Measurements from ENCODE around the gene TMUB2. TPM values are rescaled to one million over a fixed set of nuclear protein-coding genes. Genes with fewer than 3 reads are reported as not detected.
A peak's percentile ranks its signal among the peaks of the same experiment; 100 is the strongest.

Gene TMUB2
- total and polyA plus RNA-seq, 9 of the 15 experiments (the other 6 are each of a cell fraction or from before 2014, with no cell fraction given): 4.1 to 29.8 (median 16.3) TPM

- Histone ChIP-seq H3K9ac (ENCODE audit: insufficient read depth in 1 of 2, low read depth in 2 of 2, low read length in 2 of 2) (peak overlapping the region in 1 of 2 experiments; percentile 97; a peak in 2 of 4 replicates), H3K36me3 (ENCODE audit: control insufficient read depth, insufficient read depth, low read length) (peaks cover 12% of the 10 kb centered on the region), H3K4me1 (replicated peaks in 1 of 2; ENCODE audit: control insufficient read depth in 2 of 2, insufficient read depth in 2 of 2, low read length in 2 of 2) (peaks cover 12 to 35% of the 10 kb centered on the region in 2 experiments), H3K4me2 (ENCODE audit: insufficient read depth, low read length) (peak overlapping the region; percentile 78; the same call in 1 of the 2 replicates), H4K20me1 (replicated peaks; ENCODE audit: control insufficient read depth, insufficient read depth, low read length) (no peaks in the 10 kb centered on the region), H3K9me1 (ENCODE audit: control insufficient read depth, insufficient read depth, low read length) (no peaks in the 10 kb centered on the region), H3K9me3 (replicated peaks; ENCODE audit: control insufficient read depth, insufficient read depth, low read depth, low read length) (no peaks in the 10 kb centered on the region), H2AFZ (ENCODE audit: low read depth, low read length) (no peak overlapping the region), H3K27ac (ENCODE audit: extremely low read depth, low read depth, low read length) (no peak overlapping the region), H3K79me2 (ENCODE audit: control insufficient read depth, insufficient read depth, low read length) (peaks cover 35% of the 10 kb centered on the region), H3K4me3 (no peak overlapping the region; the same call in 1 of the 2 replicates), H3K27me3 (ENCODE audit: control insufficient read depth in 2 of 2, insufficient read depth in 2 of 2, low read length in 2 of 2) (no peaks in the 10 kb centered on the region)
- no peak for ATAC-seq
- TF ChIP-seq ZNF561 (CRISPR knock-in tag; conservative IDR thresholded peaks at IDR 0.05) (0 out of 2 replicates have a peak, but pooled peaks have one; percentile 33), TFAM (CRISPR knock-in tag; conservative IDR thresholded peaks at IDR 0.05) (no peak), GABPA (tag; conservative IDR thresholded peaks at IDR 0.05; ENCODE audit: low read depth) (no peak), CTCFL (IDR thresholded peaks at IDR 0.05; ENCODE audit: borderline replicate concordance, insufficient read depth, low read depth, low read length, poor library complexity, severe bottlenecking) (no peak), PURB (CRISPR knock-in tag; IDR thresholded peaks at IDR 0.05; ENCODE audit: low read depth) (no peak)
- 56% methylated on average over 7 of the region's 17 CpGs for WGBS (ENCODE audit: insufficient coverage, low coverage, missing lambda C conversion rate)
- FAIRE-seq: no peak
- ChIA-PET CTCF (ENCODE audit: low intra/inter-chr PET ratio) (no interaction called here), POLR2A (interaction anchor here (0.8 to 2.8 kb wide), 6 partner anchors 8 to 45 kb away, joined by 3 to 16 read pairs (median 5); no protein-coding TSS in a partner anchor)
- no peak for DNase-seq (ENCODE audit: extremely low read depth in 1 of 4, low spot score in 3 of 4)
- TSS peak; percentile 40 for BruUV-seq (replicated peaks)
- in situ Hi-C loops (cut with MboI): no loop called here
- intact Hi-C loops (cut with micrococcal nuclease): loop anchor here (2.0 kb wide), 1 partner anchor 25 kb away; no protein-coding TSS in a partner anchor
Observed at GRCh38 chr17:44221862-44222111, 35.0 kb downstream of the TMUB2 start.

Measured in K562 (cell line).